GM19025 (cell line): ENCODE measurements around the gene TRIM17.

ENCODE experiments used
- ATAC-seq: cut with Tn5 transposase; IDR thresholded peaks from one replicate; pipeline ENCODE4 v1.9.1; 2021; ENCODE audit warnings: mild to moderate bottlenecking, low read depth, moderate library complexity; ENCODE audit not compliant: unreplicated experiment

Gene TRIM17

DNA sequence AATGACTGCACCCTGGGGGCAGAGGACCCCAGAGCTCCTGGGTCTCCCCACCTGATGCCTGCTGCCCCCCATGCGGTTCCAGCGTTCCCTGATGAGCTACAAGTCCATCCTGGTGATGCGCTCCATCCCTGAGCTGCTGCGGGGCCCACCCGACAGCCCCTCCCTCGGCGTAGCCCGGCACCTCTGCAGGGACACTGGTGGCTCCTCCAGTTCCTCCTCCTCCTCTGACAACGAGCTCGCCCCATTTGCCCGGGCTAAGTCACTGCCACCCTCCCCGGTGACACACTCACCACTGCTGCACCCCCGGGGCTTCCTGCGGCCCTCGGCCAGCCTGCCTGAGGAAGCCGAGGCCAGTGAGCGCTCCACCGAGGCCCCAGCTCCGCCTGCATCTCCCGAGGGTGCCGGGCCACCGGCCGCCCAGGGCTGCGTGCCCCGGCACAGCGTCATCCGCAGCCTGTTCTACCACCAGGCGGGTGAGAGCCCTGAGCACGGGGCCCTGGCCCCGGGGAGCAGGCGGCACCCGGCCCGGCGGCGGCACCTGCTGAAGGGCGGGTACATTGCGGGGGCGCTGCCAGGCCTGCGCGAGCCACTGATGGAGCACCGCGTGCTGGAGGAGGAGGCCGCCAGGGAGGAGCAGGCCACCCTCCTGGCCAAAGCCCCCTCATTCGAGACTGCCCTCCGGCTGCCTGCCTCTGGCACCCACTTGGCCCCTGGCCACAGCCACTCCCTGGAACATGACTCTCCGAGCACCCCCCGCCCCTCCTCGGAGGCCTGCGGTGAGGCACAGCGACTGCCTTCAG, 45.5 kb downstream of the TRIM17 start:
- no peak for ATAC-seq

DNA sequence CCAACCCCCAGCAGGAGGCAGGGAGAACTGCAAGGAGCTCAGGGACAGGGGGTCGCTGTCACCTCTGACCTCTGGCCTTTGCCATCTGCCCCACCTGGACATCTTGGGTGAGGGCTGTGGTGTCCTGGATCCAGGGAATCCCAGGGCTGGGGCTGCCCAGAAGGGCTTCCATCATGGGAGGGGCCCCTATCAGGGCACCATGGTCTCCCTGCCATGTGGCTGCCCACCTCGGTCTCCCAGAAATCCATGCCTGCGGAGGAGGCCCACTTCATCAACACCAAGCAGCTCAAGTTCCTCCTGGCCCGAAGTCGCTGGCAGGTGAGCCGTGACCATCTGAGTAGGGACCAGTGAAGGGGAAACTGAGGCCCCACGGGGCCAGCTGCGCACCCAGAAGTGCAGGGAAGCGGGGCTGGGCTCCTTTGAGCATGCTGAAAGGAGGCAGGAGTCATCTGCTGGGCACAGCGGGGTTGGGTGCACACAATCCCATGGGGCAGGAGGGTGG, 46.2 kb downstream of the TRIM17 start:
- ATAC-seq = no peak

DNA sequence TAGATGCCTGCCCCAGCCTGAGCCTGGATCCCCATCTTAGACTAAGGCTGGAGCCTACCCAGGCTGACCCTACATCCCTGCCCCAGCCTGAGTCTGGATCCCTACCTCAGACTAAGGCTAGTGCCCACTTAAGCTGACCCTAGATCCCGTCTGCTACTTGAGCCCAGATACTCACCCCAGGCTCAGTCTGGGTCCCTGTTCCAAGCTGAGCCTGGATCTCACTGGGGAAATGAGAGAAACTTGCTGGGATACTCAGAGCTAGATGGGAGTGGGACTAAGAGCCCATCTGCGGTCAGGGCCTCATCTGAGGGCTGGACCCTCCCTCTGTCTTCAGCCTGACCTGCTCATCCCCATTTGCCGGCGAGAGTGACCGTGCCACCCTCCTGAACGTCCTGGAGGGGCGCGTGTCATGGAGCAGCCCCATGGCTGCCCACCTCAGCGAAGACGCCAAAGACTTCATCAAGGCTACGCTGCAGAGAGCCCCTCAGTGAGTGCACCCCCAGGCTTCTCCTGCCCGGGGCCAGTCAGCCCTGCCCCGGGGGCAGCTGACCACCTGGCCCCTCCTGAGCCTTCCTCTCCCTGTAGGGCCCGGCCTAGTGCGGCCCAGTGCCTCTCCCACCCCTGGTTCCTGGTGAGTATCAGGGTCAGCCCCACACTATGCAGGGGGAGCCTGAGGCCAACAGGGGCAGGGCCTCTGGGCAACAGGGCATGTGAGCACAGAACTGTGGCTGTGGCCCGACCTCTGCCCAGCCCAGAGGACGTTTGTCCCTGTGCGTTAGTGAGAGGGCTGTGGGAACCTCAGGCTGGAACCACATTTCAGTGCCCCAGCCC, 46.8 kb downstream of the TRIM17 start:
- ATAC-seq = no peak

DNA sequence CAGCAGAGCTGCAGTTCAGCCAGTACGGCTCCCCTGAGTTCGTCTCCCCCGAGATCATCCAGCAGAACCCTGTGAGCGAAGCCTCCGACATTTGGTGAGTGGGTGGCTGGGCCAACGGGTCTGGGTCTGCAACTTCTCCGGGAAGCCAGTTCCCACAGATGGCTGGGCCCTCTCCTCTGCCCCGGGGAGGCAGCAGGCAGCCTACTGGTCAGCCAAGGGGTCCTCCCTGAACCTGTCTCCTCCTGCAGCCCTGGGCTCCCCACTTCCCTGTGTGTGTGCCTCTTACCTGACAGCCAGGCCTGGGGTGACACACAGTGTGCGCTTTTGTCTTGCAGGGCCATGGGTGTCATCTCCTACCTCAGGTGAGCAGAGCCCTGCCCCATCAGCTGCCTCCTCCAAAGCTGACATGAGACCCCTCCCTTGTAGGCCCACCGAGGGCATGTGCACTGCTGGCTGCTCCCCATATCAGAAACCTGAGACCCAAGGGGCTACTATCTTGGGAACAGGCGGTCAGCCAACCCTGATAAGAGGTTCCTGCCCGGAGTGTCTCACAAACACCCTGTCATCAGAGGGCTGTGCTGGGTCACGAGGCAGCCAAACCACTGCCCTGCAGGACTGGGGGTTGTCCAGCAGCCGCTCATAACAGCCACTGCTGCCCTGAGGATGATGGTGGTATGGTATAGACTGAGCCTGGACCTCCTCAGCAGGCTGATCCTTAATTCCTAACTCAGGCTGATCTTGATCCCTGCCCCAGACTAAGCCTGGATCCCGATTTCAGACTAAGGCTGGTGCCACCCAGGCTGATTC, 47.7 kb downstream of the TRIM17 start:
- no peak for ATAC-seq

DNA sequence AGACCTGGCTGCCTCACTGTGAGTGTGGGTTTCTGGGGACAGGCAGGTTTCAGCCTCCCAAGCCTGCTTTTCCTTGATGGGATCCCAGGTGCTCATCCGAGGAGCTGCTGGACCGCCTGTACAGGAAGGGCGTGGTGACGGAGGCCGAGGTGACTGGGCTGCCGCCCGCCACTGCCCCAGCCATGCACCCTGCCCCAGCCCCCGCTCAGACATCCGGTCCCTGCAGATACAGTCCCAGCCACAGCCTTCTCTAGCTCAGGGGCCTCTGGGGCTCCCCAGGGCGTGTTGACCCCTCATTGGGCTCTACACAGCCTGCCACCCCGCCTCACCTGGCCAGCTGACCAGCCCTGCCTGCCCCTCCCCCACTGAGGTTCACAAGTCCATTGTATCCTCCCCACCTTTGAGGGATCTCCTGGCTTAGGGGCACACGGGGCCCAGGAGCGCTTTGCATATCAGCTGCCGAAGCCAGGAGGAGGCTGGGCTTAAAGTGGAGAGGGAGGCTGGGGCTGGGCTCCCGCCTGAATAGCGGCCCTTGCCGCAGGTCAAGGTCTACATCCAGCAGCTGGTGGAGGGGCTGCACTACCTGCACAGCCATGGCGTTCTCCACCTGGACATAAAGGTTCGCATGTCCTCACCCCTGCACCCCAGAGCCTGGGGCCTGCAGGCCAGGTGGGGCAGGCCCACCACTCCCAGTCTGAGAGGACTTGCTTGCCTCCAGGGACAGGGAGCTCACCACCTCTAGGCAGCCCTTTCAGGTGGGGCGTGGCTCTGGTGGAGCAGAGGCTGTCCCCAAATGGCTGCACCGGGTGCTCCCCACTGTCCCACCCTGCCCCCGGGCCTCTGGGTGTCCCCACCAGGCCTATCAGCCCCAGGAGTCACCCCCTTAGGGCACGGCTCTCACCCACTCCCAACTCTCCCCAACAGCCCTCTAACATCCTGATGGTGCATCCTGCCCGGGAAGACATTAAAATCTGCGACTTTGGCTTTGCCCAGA, 48.6 kb downstream of the TRIM17 start:
- no peak for ATAC-seq

DNA sequence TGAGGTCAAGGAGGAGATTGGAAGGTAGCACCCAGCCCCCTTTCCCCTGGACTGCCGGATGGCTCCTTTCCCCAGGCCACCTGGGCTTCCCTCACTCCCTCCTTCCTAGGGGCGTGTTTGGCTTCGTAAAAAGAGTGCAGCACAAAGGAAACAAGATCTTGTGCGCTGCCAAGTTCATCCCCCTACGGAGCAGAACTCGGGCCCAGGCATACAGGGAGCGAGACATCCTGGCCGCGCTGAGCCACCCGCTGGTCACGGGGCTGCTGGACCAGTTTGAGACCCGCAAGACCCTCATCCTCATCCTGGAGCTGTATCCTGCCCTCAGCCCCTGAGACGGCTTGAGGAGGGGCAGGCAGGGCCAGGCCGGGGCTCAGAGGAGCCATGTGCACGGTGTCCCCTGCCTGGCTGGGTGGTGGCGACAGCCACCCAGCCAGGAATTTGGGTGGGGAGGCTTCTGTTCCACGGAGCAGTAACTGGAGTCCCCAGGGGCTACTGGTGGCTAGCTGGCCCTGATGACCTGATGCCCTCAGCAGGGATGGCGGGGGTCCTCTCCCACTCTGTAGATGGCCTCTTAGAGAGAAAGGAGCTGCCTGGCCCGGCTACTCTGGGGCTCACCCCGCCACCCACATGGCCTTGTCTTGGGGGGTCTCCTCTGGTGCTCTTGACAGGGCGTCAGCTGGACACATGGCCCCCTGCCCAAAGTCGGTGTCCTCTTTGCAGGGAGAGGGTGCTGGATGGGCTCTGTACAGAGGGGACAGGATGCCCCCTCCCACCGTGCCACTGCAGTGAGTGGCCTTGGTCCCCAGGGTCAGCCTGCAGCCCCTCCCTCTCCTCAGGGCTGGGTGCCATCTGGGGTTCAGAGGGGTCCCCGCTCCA, 49.6 kb downstream of the TRIM17 start:
- ATAC-seq = no peak

DNA sequence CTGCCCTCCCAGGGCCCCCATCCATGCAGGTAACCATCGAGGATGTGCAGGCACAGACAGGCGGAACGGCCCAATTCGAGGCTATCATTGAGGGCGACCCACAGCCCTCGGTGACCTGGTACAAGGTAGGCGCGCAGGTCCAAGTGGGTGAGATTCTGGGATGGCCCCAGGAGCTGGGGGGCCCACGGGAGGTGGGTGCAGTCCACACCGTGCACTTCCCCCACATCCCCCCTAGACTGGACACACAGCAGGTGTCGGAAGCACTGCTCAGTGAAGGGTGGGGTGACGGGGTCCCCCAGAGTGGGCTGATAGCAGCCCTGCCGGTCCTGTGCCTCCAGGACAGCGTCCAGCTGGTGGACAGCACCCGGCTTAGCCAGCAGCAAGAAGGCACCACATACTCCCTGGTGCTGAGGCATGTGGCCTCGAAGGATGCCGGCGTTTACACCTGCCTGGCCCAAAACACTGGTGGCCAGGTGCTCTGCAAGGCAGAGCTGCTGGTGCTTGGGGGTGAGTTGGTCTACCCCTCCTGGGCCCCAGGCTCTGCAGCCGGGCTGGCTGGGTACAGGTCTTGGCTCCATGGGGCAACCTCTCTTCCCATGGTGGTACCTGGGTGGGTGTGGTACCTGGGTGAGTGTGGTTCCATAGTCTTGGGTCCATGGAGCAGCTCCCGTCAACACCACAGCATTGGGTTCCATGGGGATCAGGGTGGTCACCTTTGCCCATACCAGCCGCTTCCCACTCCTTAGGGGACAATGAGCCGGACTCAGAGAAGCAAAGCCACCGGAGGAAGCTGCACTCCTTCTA, 50.4 kb downstream of the TRIM17 start:
- no peak for ATAC-seq

DNA sequence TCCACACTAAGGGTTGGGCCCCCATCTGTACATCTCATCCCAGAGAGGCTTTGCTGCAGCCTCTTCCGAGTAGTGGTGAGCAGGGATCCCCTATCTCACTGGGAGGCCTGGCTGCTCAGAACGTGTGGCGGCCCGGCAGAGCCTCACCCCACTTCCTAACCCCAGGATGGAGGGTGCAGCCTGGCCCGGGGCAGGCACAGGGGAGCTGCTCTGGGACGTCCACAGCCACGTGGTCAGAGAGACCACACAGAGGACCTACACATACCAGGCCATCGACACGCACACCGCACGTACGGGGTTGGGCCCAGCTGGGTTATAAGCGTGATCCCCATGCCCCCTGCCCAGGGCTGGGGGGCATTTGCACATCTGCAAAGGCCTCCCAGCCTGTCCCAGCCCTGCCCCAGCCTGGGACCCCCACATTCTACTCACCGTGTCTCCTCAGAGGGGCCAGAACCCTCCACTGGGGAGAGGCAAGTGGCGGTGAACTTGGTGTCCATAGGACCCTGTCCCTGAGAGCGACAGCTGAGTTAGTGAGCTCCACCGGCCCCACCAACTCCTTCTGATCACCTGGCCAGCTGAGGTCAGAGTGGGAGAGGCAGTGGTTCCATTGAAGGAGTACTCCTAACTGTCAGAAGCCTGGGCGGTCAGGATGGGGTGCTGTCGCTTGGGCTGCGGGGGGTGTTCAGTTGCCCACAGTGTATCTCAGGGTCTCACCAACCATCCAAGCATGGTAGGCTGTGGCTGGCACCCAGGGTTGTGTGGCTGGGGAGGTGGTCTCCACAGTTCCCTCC, 51.2 kb downstream of the TRIM17 start:
- no peak for ATAC-seq

DNA sequence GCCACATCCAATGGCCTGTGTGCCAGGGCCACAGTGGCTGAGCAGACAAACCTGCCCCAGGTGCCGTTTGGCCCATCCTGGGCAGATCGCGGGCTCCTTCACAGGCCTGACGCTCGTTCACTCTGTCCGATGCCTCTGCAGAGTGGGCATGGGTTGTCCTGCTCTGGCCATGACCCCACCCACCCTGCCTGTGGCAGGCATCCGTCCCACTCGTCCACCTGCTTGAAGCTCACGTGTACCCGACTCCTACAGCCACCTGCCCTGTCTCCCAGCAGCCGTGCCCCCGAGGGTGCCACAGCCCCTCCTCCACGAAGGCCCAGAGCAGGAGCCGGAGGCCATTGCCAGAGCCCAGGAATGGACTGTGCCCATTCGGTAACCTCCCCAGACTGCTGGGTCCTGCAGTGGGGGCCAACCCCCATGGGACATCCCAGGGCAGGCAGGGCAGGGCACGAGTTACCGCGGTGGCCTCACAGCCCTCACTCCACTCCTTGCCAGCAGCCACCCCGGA, 51.9 kb downstream of the TRIM17 start:
- no peak for ATAC-seq

DNA sequence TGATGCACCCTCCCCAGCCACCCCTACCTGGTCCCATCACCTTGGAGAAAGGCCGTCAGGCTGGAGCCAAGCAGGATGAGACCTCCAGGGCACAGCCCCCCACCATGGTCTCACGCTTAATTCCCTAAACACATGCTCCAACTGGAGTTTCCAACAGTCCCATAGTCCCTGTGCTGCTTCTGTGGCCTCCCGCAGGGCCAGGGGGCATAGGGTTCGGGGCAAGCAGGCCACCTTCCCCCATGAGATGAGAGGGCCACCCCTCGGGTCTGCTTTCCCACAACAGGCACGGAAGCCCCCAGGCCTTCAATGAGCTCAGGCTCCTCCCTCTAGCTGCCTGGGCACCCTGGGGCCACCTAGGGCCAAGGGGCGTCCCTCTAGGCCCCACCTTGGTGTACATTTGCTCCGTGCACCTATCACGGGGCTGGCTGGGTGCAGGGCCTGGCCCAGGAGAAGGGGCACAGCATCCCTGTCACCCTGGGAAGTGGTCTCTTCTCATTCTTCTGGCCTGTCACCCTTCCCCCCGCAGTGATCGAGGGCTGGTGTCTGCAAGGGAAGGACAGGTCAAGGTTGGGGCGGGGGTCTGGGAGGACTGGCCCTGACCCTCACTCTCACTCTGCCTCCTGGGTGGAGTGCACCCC, 52.5 kb downstream of the TRIM17 start:
- ATAC-seq = no peak

DNA sequence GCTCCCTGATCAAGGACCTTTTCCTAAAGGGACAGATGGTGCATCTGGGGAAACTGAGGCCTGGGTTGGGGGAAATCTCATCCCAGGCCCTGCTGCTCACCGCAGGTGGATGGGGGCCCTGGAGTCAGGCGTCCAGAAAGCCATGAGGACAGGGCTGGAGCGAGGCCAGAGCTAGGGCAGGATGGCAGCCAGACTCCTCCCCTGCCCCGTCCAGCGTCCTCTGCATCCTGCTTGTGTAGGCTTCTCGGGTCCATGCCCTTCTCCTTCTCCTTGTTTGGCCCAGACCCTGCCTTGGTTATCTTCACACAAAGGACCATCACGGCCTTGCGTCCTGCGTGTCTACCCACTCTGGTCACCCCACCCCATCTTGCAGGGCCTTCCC, 53.0 kb downstream of the TRIM17 start:
- no peak for ATAC-seq

DNA sequence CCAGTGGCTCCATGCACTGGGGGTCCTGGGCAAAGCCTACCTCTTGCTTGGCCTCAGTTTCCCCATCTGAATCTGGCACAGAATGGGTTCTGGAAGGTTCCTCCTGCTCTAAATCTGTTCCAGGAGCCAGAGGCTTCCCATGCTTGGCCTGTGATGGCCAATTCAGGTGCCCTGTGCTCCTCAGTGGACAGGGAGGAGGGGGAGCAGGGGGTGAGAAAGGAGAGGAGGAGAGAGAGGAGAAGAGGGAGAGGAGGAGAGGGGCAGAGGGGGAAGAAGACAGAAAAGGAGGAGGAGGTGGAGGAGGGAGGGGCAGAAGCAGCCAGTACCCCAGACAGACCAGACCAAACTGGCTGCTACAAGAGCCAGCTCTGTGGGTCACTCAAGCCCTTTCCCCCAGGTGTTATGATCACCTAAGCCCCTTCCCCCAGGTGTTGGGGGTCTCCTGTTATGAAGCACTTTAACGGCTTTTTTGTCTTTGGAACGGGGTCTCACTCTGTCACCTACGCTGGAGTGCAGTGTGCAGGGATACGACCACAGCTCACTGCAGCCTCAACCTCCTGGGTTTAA, 53.7 kb downstream of the TRIM17 start:
- ATAC-seq = no peak

DNA sequence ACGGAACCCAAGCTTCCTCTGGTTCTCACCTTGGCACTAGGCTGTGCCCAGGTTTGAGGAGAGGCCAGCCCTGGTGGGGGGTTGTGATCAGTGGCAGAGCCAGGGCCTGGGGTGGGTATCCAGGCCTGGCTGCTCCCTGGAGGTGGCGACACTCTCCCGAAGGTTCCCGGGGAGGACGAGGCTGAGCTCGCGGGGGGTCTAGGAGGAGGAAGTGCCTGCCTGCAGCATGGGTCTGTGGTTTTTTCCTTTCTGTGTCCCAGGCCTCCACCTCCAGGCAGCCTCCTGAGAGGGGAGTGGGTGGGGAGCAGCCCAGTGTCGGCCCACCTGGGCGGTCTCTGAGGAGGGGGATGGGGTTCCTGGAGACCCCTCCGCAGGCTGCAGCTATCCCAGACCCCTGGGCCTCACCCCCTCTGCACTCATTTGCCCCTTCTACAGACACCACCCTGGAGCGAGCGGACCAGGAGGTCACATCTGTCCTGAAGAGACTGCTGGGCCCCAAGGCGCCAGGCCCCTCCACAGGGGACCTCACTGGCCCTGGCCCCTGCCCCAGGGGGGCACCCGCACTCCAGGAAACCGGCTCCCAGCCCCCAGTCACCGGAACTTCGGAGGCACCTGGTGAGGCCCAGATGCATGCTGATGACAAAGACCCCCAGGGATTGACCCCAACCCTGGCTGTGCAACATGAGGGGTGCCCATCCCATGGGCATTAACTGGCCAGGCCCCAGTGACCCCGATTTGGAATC, 54.3 kb downstream of the TRIM17 start:
- ATAC-seq = no peak

DNA sequence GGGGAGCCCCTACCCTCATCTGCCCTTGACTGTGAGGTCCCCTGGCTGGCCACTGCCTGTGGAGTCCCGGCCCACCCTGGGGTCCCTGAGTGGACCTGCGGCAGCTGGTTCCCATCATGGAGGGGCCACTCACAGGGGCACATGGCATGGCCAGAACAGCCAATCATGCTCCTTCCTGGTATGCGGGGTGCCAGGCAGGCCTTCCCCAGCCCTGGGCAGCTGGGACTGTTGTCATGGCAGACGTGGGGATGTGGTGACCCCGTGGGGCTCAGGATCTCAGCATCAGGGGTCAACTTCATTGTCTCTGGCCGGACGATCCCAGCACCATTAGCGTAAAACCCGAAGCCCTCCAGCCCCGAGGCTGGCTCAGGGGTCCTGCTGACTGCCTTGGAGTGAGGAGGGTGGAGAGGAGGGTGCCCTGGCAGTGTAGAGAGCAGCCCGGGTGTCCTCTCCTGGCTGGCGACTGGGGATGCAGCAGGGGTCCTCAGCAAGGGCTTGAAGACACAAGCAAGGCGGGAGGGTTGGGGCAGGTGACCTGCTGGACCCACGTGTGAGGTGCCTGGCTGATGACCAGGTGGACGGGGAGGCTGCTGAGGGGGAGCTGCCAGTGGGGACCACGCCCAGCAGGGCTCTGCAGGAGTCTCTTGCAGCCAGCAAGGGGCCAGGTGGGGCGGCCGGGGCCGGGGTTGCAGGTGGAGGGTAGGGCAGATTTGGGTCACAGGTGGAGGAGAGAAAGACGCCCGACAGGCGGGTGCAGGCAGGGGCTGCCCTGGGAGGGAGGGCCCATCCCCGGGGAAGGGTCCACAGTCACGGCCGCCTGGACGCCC, 55.1 kb downstream of the TRIM17 start:
- ATAC-seq = no peak
